ENCODE measurements around the gene SMIM33. TPM values are rescaled to one million over a fixed set of nuclear protein-coding genes. Genes with fewer than 3 reads are reported as not detected.
"Not testable (repeated sequence)": the region's sequence is repeated elsewhere in the genome, so short reads cannot be mapped to it uniquely, and the experiment has no call there.

The SMIM33 gene
- 1 to 10 TPM; 1.1 to 1.2 TPM for total RNA-seq

DNA sequence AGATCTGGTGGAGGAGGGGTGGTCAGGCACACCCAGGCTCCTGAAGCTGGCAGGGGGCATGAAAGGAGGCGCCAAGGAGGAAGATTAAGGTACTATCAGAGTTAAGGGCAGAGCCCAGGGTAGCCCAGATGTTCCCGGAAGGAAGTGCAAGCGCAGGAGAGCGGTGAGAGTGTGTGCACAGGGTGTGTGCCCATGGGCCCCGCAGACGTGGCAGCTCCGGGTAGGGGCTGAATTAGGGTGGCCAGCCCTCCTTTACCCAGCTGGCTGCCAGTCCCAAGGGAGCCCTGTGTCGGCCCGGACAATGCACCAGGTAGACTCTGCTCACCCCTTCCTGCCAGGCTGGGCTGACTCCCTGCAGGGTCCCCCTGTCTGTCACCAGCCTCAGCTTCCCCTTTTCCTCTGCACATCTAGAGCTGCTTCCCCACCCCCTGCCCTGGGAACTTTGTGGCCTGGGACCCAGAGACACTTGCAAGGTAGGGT lies at the start of gene SMIM33:
Gene SMIM33 (plus strand): TSS at position 184 of the 480 bp plus-strand sequence. CDS start 118 bp downstream, at position 302.
- Mint-ChIP-seq H3K4me3 (peak within 1 kb of the TSS; percentile 83), H3K9me3 (no peaks in the 10 kb centered on the region), H3K4me1 (peaks cover 74% of the 10 kb centered on the region), H3K27ac (peak within 1 kb of the TSS; percentile 99), H3K27me3 (no peaks in the 10 kb centered on the region), H3K36me3 (ENCODE audit: low read depth) (peaks cover 19% of the 10 kb centered on the region)
- DNase-seq: peak; percentile 47
- CTCF ChIA-PET: interaction anchor here (0.5 to 1.6 kb wide), 6 partner anchors 10 to 92 kb away, joined by 3 to 9 read pairs (median 4); no protein-coding TSS in a partner anchor
- POLR2A ChIA-PET: no interaction called here

DNA sequence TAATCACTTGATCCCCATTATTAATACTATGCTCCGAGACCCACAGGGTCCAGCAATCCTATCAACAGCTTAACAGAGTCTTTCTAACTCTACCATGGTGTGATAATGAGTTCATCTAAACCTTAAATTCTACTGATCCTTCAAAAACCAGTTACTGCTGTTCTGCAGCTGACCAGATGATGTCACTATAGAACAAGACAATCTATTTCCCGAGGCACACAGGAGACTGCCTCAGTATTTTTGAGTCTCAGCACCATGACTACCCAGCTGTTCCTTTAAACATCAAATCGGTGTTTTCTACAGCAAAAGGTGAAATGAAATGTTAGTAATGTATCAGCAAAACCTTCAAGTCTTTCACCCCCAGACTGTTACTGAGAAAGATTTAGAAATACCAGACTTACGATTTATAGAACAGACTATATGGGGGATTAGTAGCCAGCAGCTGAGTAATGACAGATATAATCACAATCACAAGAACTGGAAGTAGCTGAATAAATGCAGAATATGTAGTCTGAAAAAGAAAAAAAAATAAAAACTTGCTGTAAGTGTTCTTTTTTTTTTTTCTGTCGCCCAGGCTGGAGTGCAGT lies 48.4 kb upstream of the SMIM33 start:
- ChIA-PET CTCF (interaction anchor here (0.7 to 9.4 kb wide), 39 partner anchors 8 to 1068 kb away, joined by 3 to 170 read pairs (median 4); partner anchors contain the start of genes DNAJC18, SLC23A1, SPATA24 and STING1), POLR2A (interaction anchor here (0.6 kb wide), 1 partner anchor 76 kb away, joined by 4 read pairs; no protein-coding TSS in a partner anchor)
- Mint-ChIP-seq H3K4me3 (no peak overlapping the region), H3K36me3 (ENCODE audit: low read depth) (peaks cover 12% of the 10 kb centered on the region), H3K9me3 (no peaks in the 10 kb centered on the region), H3K27me3 (no peaks in the 10 kb centered on the region), H3K4me1 (peaks cover 26% of the 10 kb centered on the region), H3K27ac (no peak overlapping the region)
- DNase-seq: peak; percentile 77

DNA sequence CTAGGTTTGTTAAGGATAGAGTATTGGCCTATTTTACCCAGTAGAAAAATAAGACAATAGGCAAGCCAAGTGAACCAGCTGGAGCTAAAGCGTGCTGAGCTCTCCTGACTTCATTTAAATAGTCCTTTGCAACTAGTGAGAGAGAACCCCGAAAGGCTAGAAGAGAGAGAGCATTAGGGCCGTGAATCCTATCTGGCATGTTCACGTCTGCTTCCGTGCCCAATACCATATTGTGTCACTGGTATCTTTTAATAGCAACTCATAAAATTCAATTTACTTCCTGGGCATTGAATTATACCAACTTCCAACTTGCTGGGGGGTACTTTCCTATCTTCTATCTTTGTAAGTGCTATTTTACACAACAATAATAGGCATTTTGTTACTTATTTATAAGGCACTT lies 45.3 kb upstream of the SMIM33 start:
- CTCF ChIA-PET: interaction anchor here (0.6 to 9.4 kb wide), 5 partner anchors 9 to 284 kb away, joined by 3 to 170 read pairs (median 5); partner anchors contain the start of gene DNAJC18
- no peaks in the 10 kb centered on the region for H3K27me3 Mint-ChIP-seq
- POLR2A ChIA-PET: no interaction called here
- no peak for DNase-seq
- no peaks in the 10 kb centered on the region for H3K9me3 Mint-ChIP-seq
- H3K4me3 Mint-ChIP-seq: no peak overlapping the region
- peaks cover 19% of the 10 kb centered on the region for H3K4me1 Mint-ChIP-seq
- H3K36me3 Mint-ChIP-seq (ENCODE audit: low read depth): peaks cover 15% of the 10 kb centered on the region
- H3K27ac Mint-ChIP-seq: no peak overlapping the region

DNA sequence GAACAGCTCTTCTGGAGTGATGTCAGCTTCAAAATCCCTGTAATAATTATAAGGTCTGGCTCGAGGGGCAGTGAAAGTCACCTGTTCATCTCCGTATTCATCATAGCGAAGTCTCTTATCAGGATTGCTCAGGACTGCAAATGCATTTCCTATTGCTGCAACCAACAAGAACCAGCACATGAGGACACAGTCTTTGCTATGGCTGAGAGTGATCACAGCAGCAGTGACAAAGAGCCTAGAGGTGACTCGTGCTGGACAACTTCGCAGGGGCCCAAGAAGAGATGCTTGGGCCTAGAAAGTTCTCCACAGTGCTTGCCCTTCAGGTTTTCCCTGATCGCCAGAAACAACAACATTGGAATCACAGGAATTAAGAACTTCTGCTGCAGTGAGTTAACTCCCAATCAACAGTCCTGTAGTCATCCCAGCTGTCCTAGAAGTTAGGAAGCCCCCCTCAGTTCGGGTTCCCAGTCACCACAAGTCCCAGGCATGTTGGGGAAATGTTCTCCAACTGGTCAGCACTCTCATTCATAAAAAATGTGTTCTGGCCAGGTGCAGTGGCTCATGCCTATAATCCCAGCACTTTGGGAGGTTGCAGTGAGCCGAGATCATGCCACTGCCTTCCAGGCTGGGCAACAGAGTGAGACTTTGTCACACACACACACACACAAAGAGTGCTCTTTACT lies 44.5 kb upstream of the SMIM33 start:
- POLR2A ChIA-PET: no interaction called here
- Mint-ChIP-seq H3K36me3 (ENCODE audit: low read depth) (peaks cover 15% of the 10 kb centered on the region), H3K4me1 (peaks cover 19% of the 10 kb centered on the region), H3K27me3 (no peaks in the 10 kb centered on the region), H3K4me3 (no peak overlapping the region), H3K27ac (no peak overlapping the region), H3K9me3 (no peaks in the 10 kb centered on the region)
- DNase-seq: no peak
- CTCF ChIA-PET: interaction anchor here (0.5 to 9.4 kb wide), 6 partner anchors 10 to 285 kb away, joined by 3 to 170 read pairs (median 4); partner anchors contain the start of gene DNAJC18

DNA sequence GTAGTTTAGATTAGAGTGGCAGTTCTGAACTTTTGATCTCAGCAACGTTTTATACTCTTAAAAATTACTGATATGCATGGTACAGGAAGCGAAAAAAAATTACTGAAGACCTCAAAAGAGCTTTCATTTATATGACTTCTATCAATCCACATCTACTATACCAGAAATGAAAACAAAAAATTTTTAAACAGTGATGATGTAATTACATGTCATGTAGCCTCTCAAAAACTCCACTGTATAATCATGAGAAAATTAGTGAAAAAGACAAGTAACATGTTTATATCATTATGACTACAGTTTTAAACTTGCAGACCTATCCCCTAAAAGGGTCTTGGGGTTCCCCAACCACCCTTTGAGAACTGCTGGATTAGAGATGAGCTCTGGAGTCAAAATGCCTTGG lies 40.8 kb upstream of the SMIM33 start:
- H3K4me3 Mint-ChIP-seq: no peak overlapping the region
- peaks cover 9% of the 10 kb centered on the region for H3K4me1 Mint-ChIP-seq
- ChIA-PET POLR2A (no interaction called here), CTCF (interaction anchor here (0.6 to 3.0 kb wide), 8 partner anchors 8 to 171 kb away, joined by 3 to 15 read pairs (median 4); partner anchors contain the start of genes DNAJC18 and STING1)
- no peaks in the 10 kb centered on the region for H3K27me3 Mint-ChIP-seq
- peaks cover 6% of the 10 kb centered on the region for H3K36me3 Mint-ChIP-seq (ENCODE audit: low read depth)
- no peak for DNase-seq
- no peak overlapping the region for H3K27ac Mint-ChIP-seq
- no peaks in the 10 kb centered on the region for H3K9me3 Mint-ChIP-seq

DNA sequence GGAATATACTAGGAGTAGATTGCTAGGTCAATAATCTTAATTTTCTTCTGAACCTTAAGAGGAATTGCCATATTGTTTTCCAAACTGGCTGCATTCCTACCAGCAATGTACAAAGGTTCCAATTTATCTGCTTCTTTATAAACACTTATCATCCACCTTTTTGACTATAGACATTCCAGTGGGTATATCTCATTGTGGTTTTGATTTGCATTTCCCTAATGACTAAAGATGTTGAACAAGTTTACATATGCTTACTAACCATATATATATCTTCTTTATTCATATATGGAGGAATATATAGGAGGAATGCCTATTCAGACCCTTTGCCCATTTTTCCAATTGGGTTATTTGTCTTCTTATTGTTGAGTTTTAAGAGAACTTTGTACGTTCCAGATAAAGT lies 39.1 kb upstream of the SMIM33 start:
- no peak for DNase-seq
- H3K27me3 Mint-ChIP-seq: no peaks in the 10 kb centered on the region
- no peak overlapping the region for H3K27ac Mint-ChIP-seq
- ChIA-PET POLR2A (no interaction called here), CTCF (interaction anchor here (0.8 to 3.1 kb wide), 4 partner anchors 9 to 67 kb away, joined by 3 to 8 read pairs (median 6); no protein-coding TSS in a partner anchor)
- H3K9me3 Mint-ChIP-seq: no peaks in the 10 kb centered on the region
- H3K4me3 Mint-ChIP-seq: no peak overlapping the region
- peaks cover 9% of the 10 kb centered on the region for H3K4me1 Mint-ChIP-seq
- H3K36me3 Mint-ChIP-seq (ENCODE audit: low read depth): peaks cover 6% of the 10 kb centered on the region

DNA sequence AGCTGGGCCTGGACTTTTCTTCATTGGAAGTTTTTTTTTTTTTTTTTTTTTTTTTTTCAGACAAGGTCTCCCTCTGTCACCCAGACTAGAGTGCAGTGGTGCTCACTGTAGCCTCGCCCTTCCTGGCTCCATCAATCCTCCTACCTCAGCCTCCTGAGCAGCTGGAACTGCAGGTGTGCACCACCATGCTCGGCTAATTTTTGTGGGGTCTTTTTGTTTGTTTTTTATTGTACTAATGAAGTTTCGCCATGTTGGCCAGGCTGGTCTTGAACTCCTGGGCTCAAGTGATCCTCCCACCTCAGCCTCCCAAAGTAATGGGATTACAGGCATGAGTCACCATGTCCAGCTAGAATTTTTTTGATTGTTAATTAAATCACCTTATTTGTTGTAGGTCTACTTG lies 35.1 kb upstream of the SMIM33 start:
- no peaks in the 10 kb centered on the region for H3K9me3 Mint-ChIP-seq
- H3K36me3 Mint-ChIP-seq (ENCODE audit: low read depth): peaks cover 6% of the 10 kb centered on the region
- no peaks in the 10 kb centered on the region for H3K27me3 Mint-ChIP-seq
- H3K4me3 Mint-ChIP-seq: no peak overlapping the region
- no peak overlapping the region for H3K27ac Mint-ChIP-seq
- no peak for DNase-seq
- H3K4me1 Mint-ChIP-seq: peaks cover 30% of the 10 kb centered on the region
- ChIA-PET POLR2A (interaction anchor here (0.7 kb wide), 1 partner anchor 38 kb away, joined by 6 read pairs; no protein-coding TSS in a partner anchor), CTCF (interaction anchor here (0.6 to 6.3 kb wide), 8 partner anchors 10 to 412 kb away, joined by 3 to 49 read pairs (median 4); partner anchors contain the start of gene UBE2D2)

DNA sequence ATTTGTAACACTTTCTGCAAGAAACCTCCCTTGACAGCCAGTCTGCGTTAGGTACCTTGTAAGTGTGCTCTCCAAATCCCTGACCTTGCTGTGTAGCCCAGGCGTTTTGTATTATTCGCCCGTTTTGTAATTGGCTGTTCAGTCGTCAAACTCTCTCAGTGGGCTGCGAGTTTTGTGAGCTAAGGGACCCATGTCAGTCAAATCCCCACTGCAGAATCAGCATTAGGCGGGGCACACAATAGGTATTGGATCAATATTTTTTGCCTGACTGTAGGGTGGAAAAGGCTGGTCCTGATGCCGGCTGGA lies 32.1 kb upstream of the SMIM33 start:
- ChIA-PET CTCF (interaction anchor here (0.6 to 6.3 kb wide), 17 partner anchors 9 to 1108 kb away, joined by 3 to 49 read pairs (median 4); partner anchors contain the start of genes ECSCR and STING1), POLR2A (interaction anchor here (0.6 kb wide), 2 partner anchors 58 to 1131 kb away, joined by 3 to 6 read pairs; no protein-coding TSS in a partner anchor)
- H3K9me3 Mint-ChIP-seq: no peaks in the 10 kb centered on the region
- H3K27me3 Mint-ChIP-seq: no peaks in the 10 kb centered on the region
- DNase-seq: no peak
- peaks cover 53% of the 10 kb centered on the region for H3K4me1 Mint-ChIP-seq
- peak overlapping the region; percentile 99 for H3K27ac Mint-ChIP-seq
- peaks cover 6% of the 10 kb centered on the region for H3K36me3 Mint-ChIP-seq (ENCODE audit: low read depth)
- peak overlapping the region; percentile 94 for H3K4me3 Mint-ChIP-seq

DNA sequence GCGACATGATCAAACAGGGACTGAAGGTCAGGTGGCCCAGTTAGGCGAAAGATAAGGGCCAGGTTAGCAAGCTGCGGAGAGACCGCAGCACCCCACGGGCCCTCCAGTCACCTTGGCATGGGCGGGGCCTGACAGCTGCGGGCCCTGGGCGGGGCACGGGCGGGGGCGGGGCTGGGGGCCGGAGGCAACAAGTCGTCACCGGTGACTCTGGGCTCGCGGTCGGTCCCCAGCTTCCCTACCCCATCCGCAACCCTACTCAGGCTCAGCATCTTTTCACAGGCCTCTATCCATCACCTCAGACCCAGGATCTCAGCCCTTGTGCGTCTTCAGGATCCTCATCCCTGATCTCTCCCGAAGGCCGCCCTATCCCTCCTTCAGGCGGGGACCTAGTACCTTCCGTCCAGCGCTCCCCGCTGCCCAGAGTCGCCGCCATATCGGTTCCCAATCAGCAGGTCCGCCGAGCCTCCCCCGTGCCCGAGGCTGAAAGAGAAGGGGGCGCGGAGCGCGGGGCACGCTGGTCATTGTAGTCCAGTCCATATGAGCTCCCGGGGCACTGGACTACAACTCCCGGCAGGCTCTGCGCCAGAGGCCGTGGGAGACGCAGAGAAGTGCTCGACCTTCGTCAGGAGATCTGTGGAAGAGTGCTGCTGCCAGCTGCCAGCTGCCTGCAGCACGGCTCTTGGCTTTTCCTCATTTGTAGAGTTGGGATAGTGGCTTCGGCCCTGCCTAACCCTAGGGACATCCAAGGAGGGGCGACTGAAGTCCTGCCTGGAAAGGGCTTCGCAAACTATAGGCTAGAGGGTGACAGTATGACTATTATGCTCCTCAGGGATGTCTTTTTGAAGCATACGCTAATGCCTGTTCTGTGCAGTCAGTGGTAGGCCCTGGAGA lies 31.5 kb upstream of the SMIM33 start, which contains the start of gene DNAJC18:
Gene DNAJC18 (minus strand): TSS at position 513 of the 891 bp plus-strand sequence. CDS start 80 bp downstream, at position 433.
- H3K4me3 Mint-ChIP-seq: peak within 1 kb of the TSS; percentile 94
- H3K27me3 Mint-ChIP-seq: no peaks in the 10 kb centered on the region
- DNase-seq: peak; percentile 93
- H3K27ac Mint-ChIP-seq: peak within 1 kb of the TSS; percentile 99
- ChIA-PET POLR2A (interaction anchor here (0.6 kb wide), 1 partner anchor 1130 kb away, joined by 3 read pairs; no protein-coding TSS in a partner anchor), CTCF (interaction anchor here (0.5 to 6.3 kb wide), 20 partner anchors 8 to 1107 kb away, joined by 3 to 49 read pairs (median 4); partner anchors contain the start of gene STING1)
- H3K36me3 Mint-ChIP-seq (ENCODE audit: low read depth): peaks cover 6% of the 10 kb centered on the region
- peaks cover 59% of the 10 kb centered on the region for H3K4me1 Mint-ChIP-seq
- H3K9me3 Mint-ChIP-seq: no peaks in the 10 kb centered on the region

DNA sequence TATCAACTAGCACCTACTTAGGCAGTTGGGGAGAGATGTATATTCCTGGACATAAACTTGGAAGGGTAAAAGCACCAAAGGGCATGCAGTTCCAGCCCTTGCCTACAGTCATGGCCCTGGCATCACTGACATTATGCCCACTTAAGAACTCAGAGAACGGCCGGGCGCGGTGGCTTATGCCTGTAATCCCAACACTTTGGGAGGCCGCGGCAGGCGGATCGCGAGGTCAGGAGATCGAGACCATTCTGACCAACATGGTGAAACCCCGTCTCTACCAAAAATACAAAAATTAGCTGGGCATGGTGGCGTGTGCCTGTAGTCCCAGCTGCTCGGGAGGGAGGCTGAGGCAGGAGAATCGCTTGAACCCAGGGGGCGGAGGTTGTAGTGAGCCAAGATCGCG lies 30.4 kb upstream of the SMIM33 start:
- H3K4me3 Mint-ChIP-seq; H3K27ac Mint-ChIP-seq; POLR2A ChIA-PET; H3K9me3 Mint-ChIP-seq; DNase-seq; H3K27me3 Mint-ChIP-seq; H3K36me3 Mint-ChIP-seq (ENCODE audit: low read depth): not testable (repeated sequence)
- CTCF ChIA-PET: interaction anchor here (1.2 to 6.3 kb wide), 3 partner anchors 10 to 37 kb away, joined by 3 to 49 read pairs (median 4); no protein-coding TSS in a partner anchor
- H3K4me1 Mint-ChIP-seq: peaks cover 64% of the 10 kb centered on the region

DNA sequence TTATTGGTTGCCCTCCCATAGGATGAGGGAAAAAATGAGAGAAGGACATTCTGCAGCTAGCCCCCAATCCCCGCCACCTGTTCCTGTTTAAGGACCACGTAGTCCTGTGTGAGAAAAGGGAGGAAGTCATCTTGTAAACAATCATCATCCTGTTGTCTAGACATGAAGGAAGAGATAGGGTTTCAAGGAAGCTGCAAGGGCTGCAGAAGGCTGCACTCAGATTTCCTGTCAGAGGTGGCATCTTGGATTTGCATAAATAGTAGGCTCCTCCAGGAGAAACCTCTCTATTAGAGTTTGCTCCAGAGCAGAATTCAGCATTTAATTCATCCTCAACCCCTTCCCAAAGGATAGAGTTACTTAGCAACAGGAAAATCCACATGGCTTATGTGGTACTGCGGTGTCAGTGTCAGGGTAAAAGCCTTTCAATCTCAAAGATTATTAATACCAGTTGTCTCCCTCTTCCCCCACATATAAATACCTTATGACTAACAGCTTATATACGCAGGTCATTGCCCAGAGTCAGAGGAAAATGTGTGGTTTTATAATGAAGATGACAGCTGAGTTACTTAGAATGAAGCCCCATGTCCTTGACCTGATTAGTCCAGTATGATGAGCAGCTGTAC lies 26.9 kb upstream of the SMIM33 start:
- Mint-ChIP-seq H3K36me3 (ENCODE audit: low read depth) (peaks cover 8% of the 10 kb centered on the region), H3K4me1 (peaks cover 80% of the 10 kb centered on the region), H3K27ac (peak overlapping the region; percentile 84), H3K27me3 (no peaks in the 10 kb centered on the region), H3K4me3 (no peak overlapping the region), H3K9me3 (peaks cover 3% of the 10 kb centered on the region)
- ChIA-PET CTCF (interaction anchor here (1.1 to 1.8 kb wide), 5 partner anchors 22 to 190 kb away, joined by 3 to 5 read pairs (median 5); no protein-coding TSS in a partner anchor), POLR2A (no interaction called here)
- no peak for DNase-seq
